Suprapubic skin (tissue), 3 donors: ENCODE results near the gene CXCR4.

Source experiments
- POLR2A ChIP-seq, 2 donors: fragments of 450-650 bp; IDR thresholded peaks; one replicate each; pipeline ENCODE4 v1.6.1; 2017; ENCODE audit warnings: antibody characterized with exemption in 2 of 2, mild to moderate bottlenecking in 2 of 2, moderate library complexity in 2 of 2
- TF ChIP-seq, protein P1 (sequence below), 2 donors: fragments of 200-600 bp in 1 of 2; fragments of 450-650 bp in 1 of 2; sonication (generic) in 1 of 2; IDR thresholded peaks; one replicate each; pipeline ENCODE4 v1.5.1; 2016 to 2019; ENCODE audit warnings: antibody characterized with exemption in 2 of 2, mild to moderate bottlenecking in 1 of 2, moderate library complexity in 1 of 2

DNA sequence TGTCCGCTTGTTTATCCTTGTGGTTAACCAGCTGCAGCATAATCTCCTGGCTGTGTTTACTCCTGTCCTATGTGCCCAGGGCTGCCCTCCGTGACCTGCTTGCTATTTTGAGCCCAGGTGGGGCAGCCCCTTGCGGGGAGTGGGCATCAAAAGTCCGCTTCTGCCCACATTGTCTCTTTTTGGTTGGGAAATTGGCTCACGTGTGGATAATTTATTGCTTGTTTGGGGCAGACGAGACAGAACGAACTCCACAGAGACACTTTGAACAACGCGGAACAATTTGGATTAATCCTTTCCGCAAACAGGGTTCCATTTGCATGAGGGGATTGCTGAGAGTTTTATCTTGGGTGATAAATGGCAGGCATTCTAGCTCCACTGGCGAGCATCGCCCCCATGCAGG, 8.1 kb upstream of the CXCR4 start:
- TF ChIP-seq, protein P1, sequence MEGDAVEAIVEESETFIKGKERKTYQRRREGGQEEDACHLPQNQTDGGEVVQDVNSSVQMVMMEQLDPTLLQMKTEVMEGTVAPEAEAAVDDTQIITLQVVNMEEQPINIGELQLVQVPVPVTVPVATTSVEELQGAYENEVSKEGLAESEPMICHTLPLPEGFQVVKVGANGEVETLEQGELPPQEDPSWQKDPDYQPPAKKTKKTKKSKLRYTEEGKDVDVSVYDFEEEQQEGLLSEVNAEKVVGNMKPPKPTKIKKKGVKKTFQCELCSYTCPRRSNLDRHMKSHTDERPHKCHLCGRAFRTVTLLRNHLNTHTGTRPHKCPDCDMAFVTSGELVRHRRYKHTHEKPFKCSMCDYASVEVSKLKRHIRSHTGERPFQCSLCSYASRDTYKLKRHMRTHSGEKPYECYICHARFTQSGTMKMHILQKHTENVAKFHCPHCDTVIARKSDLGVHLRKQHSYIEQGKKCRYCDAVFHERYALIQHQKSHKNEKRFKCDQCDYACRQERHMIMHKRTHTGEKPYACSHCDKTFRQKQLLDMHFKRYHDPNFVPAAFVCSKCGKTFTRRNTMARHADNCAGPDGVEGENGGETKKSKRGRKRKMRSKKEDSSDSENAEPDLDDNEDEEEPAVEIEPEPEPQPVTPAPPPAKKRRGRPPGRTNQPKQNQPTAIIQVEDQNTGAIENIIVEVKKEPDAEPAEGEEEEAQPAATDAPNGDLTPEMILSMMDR (IDR thresholded peaks at IDR 0.05), result no peak
- no peak for TF ChIP-seq POLR2A (IDR thresholded peaks at IDR 0.05)
